ENCODE data around the gene TEX261. TPM values are rescaled to one million over a fixed set of nuclear protein-coding genes. Genes with fewer than 3 reads are reported as not detected.
"Not testable (repeated sequence)": the region's sequence is repeated elsewhere in the genome, so short reads cannot be mapped to it uniquely, and the experiment has no call there.

TEX261 gene
- total and polyA plus RNA-seq, 7 experiments from 2014 or later: 33.2 to 66.3 (median 44.4) TPM

GRCh38 chr2:71000780-71001591 lies 6.3 kb upstream of the TEX261 start:
- H3K4me1 Mint-ChIP-seq: peaks cover 6 to 29% (median 12%) of the 10 kb centered on the region in 7 donors
- H3K27ac Mint-ChIP-seq: peak overlapping the region in 8 of 9 donors; percentile 36 to 77 (median 60)
- no peaks in the 10 kb centered on the region for H3K9me3 ChIP-seq (ENCODE audit: control insufficient read depth in 2 of 3, low read length in 3 of 3)
- H3K27me3 ChIP-seq (ENCODE audit: control insufficient read depth in 2 of 2, insufficient read depth in 2 of 2, low read length in 2 of 2): no peaks in the 10 kb centered on the region
- intact Hi-C loops (cut with micrococcal nuclease): loop anchor here (1.0 kb wide), 3 partner anchors 16 to 67 kb away; partner anchors contain the start of gene NAGK (in 1 of the 2)
- H3K9me3 Mint-ChIP-seq: no peaks in the 10 kb centered on the region
- ChIA-PET CTCF (interaction anchor here (0.7 to 2.3 kb wide), 9 partner anchors 16 to 70 kb away, joined by 3 to 24 read pairs (median 7); no protein-coding TSS in a partner anchor), POLR2A (interaction anchor here (1.3 to 2.0 kb wide), 2 partner anchors 20 to 67 kb away, joined by 4 to 10 read pairs; partner anchors contain the start of gene NAGK)
- H3K36me3 Mint-ChIP-seq: no peaks in the 10 kb centered on the region
- peak overlapping the region; percentile 66 for H3K4me3 ChIP-seq (ENCODE audit: low read length)
- peak overlapping the region; percentile 44 to 78 (median 64) for H3K4me3 Mint-ChIP-seq
- H3K36me3 ChIP-seq (ENCODE audit: control insufficient read depth in 2 of 3, insufficient read depth in 3 of 3, low read length in 3 of 3): no peaks in the 10 kb centered on the region
- H3K27me3 Mint-ChIP-seq: peaks cover 0 to 6% (median 3%) of the 10 kb centered on the region in 5 donors
- H3K27ac ChIP-seq (ENCODE audit: low read depth, low read length): peak overlapping the region; percentile 52
- H3K4me1 ChIP-seq (ENCODE audit: control insufficient read depth in 2 of 2, insufficient read depth in 2 of 2, low read length in 2 of 2): peaks cover 6 to 10% of the 10 kb centered on the region in 2 donors
- peak; percentile 65 to 82 (median 76) for DNase-seq
- ATAC-seq: peak; percentile 98

DNA sequence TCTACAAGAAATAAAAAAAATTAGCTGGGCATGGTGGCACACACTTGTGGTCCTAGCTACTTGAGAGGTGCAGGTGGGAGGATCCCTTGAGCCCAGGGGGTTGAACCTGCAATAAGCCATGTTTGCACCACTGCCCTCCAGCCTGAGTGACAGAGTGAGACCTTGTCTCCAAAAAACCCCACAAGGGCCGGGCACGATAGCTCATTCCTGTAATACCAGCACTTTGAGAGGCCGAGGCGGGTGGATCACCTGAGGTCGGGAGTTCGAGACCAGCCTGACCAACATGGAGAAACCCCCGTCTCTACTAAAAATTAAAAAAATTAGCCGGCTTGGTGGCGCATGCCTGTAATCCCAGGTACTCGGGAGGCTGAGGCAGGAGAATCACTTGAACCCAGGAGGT lies 5.3 kb upstream of the TEX261 start:
- ATAC-seq; H3K36me3 Mint-ChIP-seq; H3K36me3 ChIP-seq (ENCODE audit: control insufficient read depth in 2 of 3, insufficient read depth in 3 of 3, low read length in 3 of 3); H3K4me3 ChIP-seq (ENCODE audit: low read length); CTCF ChIA-PET; H3K27me3 Mint-ChIP-seq; H3K9me3 Mint-ChIP-seq; H3K9me3 ChIP-seq (ENCODE audit: control insufficient read depth in 2 of 3, low read length in 3 of 3); H3K27ac ChIP-seq (ENCODE audit: low read depth, low read length); H3K27me3 ChIP-seq (ENCODE audit: control insufficient read depth in 2 of 2, insufficient read depth in 2 of 2, low read length in 2 of 2); H3K4me3 Mint-ChIP-seq: not testable (repeated sequence)
- Mint-ChIP-seq H3K27ac (peak overlapping the region in 1 of 9 donors; percentile 29), H3K4me1 (peaks cover 7 to 36% (median 18%) of the 10 kb centered on the region in 7 donors)
- intact Hi-C loops (cut with micrococcal nuclease): loop anchor here (5.0 to 10.0 kb wide), 4 partner anchors 227 to 1175 kb away; partner anchors contain the start of genes FAM136A (in 1 of the 2), GMCL1 (in 1 of the 2), PAIP2B (in 1 of the 2) and ZNF638 (in 1 of the 2)
- H3K4me1 ChIP-seq (ENCODE audit: control insufficient read depth in 2 of 2, insufficient read depth in 2 of 2, low read length in 2 of 2): peaks cover 12 to 14% of the 10 kb centered on the region in 2 donors
- POLR2A ChIA-PET: interaction anchor here (2.0 kb wide), 1 partner anchor 68 kb away, joined by 10 read pairs; the partner anchor contains the start of gene NAGK
- peak in 1 of 9 donors; percentile 16 for DNase-seq

GRCh38 chr2:70999362-70999761 lies 4.7 kb upstream of the TEX261 start:
- POLR2A ChIA-PET: no interaction called here
- peak overlapping the region in 2 of 9 donors; percentile 25 to 72 for H3K27ac Mint-ChIP-seq
- no peak overlapping the region for H3K27ac ChIP-seq (ENCODE audit: low read depth, low read length)
- peaks cover 0 to 2% (median 0%) of the 10 kb centered on the region in 3 experiments for H3K36me3 ChIP-seq (ENCODE audit: control insufficient read depth in 2 of 3, insufficient read depth in 3 of 3, low read length in 3 of 3)
- H3K36me3 Mint-ChIP-seq: no peaks in the 10 kb centered on the region
- H3K4me3 ChIP-seq (ENCODE audit: low read length): no peak overlapping the region
- H3K9me3 Mint-ChIP-seq: no peaks in the 10 kb centered on the region
- H3K27me3 Mint-ChIP-seq: peaks cover 0 to 3% (median 0%) of the 10 kb centered on the region in 5 donors
- ATAC-seq (no peak), DNase-seq (no peak)
- CTCF ChIA-PET: interaction anchor here (1.2 kb wide), 1 partner anchor 38 kb away, joined by 5 read pairs; no protein-coding TSS in a partner anchor
- no peaks in the 10 kb centered on the region for H3K27me3 ChIP-seq (ENCODE audit: control insufficient read depth in 2 of 2, insufficient read depth in 2 of 2, low read length in 2 of 2)
- peaks cover 12 to 14% of the 10 kb centered on the region in 2 donors for H3K4me1 ChIP-seq (ENCODE audit: control insufficient read depth in 2 of 2, insufficient read depth in 2 of 2, low read length in 2 of 2)
- intact Hi-C loops (cut with micrococcal nuclease): loop anchor here (5.0 to 10.0 kb wide), 4 partner anchors 228 to 1175 kb away; partner anchors contain the start of genes FAM136A (in 1 of the 2), GMCL1 (in 1 of the 2), PAIP2B (in 1 of the 2) and ZNF638 (in 1 of the 2)
- H3K9me3 ChIP-seq (ENCODE audit: control insufficient read depth in 2 of 3, low read length in 3 of 3): no peaks in the 10 kb centered on the region
- peak overlapping the region in 2 of 10 donors; percentile 26 to 55 for H3K4me3 Mint-ChIP-seq
- peaks cover 7 to 36% (median 18%) of the 10 kb centered on the region in 7 donors for H3K4me1 Mint-ChIP-seq

- POLR2A ChIA-PET; H3K27ac ChIP-seq (ENCODE audit: low read depth, low read length); H3K9me3 Mint-ChIP-seq; ATAC-seq; H3K4me3 ChIP-seq (ENCODE audit: low read length); DNase-seq; H3K27me3 Mint-ChIP-seq; H3K36me3 Mint-ChIP-seq; H3K27ac Mint-ChIP-seq; H3K36me3 ChIP-seq (ENCODE audit: control insufficient read depth in 2 of 3, insufficient read depth in 3 of 3, low read length in 3 of 3); H3K27me3 ChIP-seq (ENCODE audit: control insufficient read depth in 2 of 2, insufficient read depth in 2 of 2, low read length in 2 of 2); H3K9me3 ChIP-seq (ENCODE audit: control insufficient read depth in 2 of 3, low read length in 3 of 3): not testable (repeated sequence)
- CTCF ChIA-PET: interaction anchor here (1.2 to 1.4 kb wide), 2 partner anchors 10 to 38 kb away, joined by 5 read pairs; no protein-coding TSS in a partner anchor
- intact Hi-C loops (cut with micrococcal nuclease): loop anchor here (5.0 to 10.0 kb wide), 4 partner anchors 228 to 1174 kb away; partner anchors contain the start of genes FAM136A (in 1 of the 2), GMCL1 (in 1 of the 2), PAIP2B (in 1 of the 2) and ZNF638 (in 1 of the 2)
- Mint-ChIP-seq H3K4me1 (peaks cover 11 to 38% (median 21%) of the 10 kb centered on the region in 7 donors), H3K4me3 (peak overlapping the region in 1 of 10 donors; percentile 4)
- peaks cover 15 to 17% of the 10 kb centered on the region in 2 donors for H3K4me1 ChIP-seq (ENCODE audit: control insufficient read depth in 2 of 2, insufficient read depth in 2 of 2, low read length in 2 of 2)
These were observed 4.2 kb upstream of the TEX261 start for GRCh38 chr2:70998885-70999284.

GRCh38 chr2:70995426-70995729 lies 705 bp upstream of the TEX261 start:
- peak; percentile 62 for ATAC-seq
- CTCF ChIA-PET: no interaction called here
- peak overlapping the region; percentile 92 for H3K4me3 ChIP-seq (ENCODE audit: low read length)

More at GRCh38 chr2:70995426-70995729, 705 bp upstream of the TEX261 start:
- H3K9me3 Mint-ChIP-seq: no peaks in the 10 kb centered on the region
- POLR2A ChIA-PET: no interaction called here
- peak in 8 of 9 donors; percentile 52 to 75 (median 67) for DNase-seq
- H3K36me3 ChIP-seq (ENCODE audit: control insufficient read depth in 2 of 3, insufficient read depth in 3 of 3, low read length in 3 of 3): peaks cover 0 to 20% (median 2%) of the 10 kb centered on the region in 3 experiments
- H3K27me3 Mint-ChIP-seq: no peaks in the 10 kb centered on the region
- peaks cover 19 to 21% of the 10 kb centered on the region in 2 donors for H3K4me1 ChIP-seq (ENCODE audit: control insufficient read depth in 2 of 2, insufficient read depth in 2 of 2, low read length in 2 of 2)
- no peaks in the 10 kb centered on the region for H3K9me3 ChIP-seq (ENCODE audit: control insufficient read depth in 2 of 3, low read length in 3 of 3)
- intact Hi-C loops (cut with micrococcal nuclease): loop anchor here (1.0 to 10.0 kb wide), 14 partner anchors 10 to 1171 kb away; partner anchors contain the start of genes FAM136A (in 2 of the 2), MCEE (in 2 of the 2), MPHOSPH10 (in 2 of the 2) and NAGK (in 2 of the 2)
- peaks cover 23 to 47% (median 37%) of the 10 kb centered on the region in 7 donors for H3K4me1 Mint-ChIP-seq
- peak overlapping the region; percentile 87 to 100 (median 94) for H3K4me3 Mint-ChIP-seq
- no peaks in the 10 kb centered on the region for H3K27me3 ChIP-seq (ENCODE audit: control insufficient read depth in 2 of 2, insufficient read depth in 2 of 2, low read length in 2 of 2)
- peak overlapping the region; percentile 77 to 95 (median 89) for H3K27ac Mint-ChIP-seq
- peaks cover 0 to 15% (median 5%) of the 10 kb centered on the region in 5 donors for H3K36me3 Mint-ChIP-seq
- H3K27ac ChIP-seq (ENCODE audit: low read depth, low read length): peak overlapping the region; percentile 73
